A549 (cell line): ENCODE measurements around the gene RPL37.

Experiments
- CTCF ChIP-seq: fragments of >200 bp; sonication (Bioruptor Twin); formaldehyde crosslinking; IDR thresholded peaks from 3 replicates; pipeline ENCODE4 v1.5.1; 2016
- FOSL2 ChIP-seq, 2 experiments: fragments of 450-650 bp in 1 of 2; fragments of >200 bp in 1 of 2; sonication (Bioruptor Twin) in 1 of 2; formaldehyde crosslinking; IDR thresholded peaks; 2 replicates each; pipeline versions ENCODE4 v1.5.0 to v1.6.1; 2016 to 2020; ENCODE audit warnings: mild to moderate bottlenecking in 1 of 2, moderate library complexity in 1 of 2
- HDAC2 ChIP-seq: fragments of 200-600 bp; sonication (generic); IDR thresholded peaks from 2 replicates; pipeline ENCODE4 v1.6.1; 2016
- JUN ChIP-seq, 2 experiments: fragments of >200 bp; sonication (Bioruptor Twin); formaldehyde crosslinking; IDR thresholded peaks; 2 replicates in 1 of 2; 3 replicates in 1 of 2; pipeline ENCODE4 v1.6.1; 2016 to 2017
- MAFK ChIP-seq: fragments of 450-650 bp; IDR thresholded peaks from 2 replicates; pipeline ENCODE4 v1.6.1; 2014; ENCODE audit not compliant: partially characterized antibody
- RFX5 ChIP-seq: fragments of 450-650 bp; IDR thresholded peaks from 2 replicates; pipeline ENCODE4 v1.7.1; 2014; ENCODE audit warnings: antibody characterized with exemption, mild to moderate bottlenecking, moderate library complexity
- ZFP36 ChIP-seq: fragments of 450-650 bp; IDR thresholded peaks from 2 replicates; pipeline ENCODE4 v1.6.1; 2014; ENCODE audit warnings: borderline replicate concordance; ENCODE audit not compliant: partially characterized antibody
- ZSCAN20 ChIP-seq: fragments of 250-450 bp; sonication (Bioruptor Pico); IDR thresholded peaks from 2 replicates; pipeline ENCODE4 v1.8.0; 2022; ENCODE audit warnings: mild to moderate bottlenecking, moderate library complexity
- TF ChIP-seq, protein P1 (sequence below): fragments of >200 bp; sonication (Bioruptor Twin); formaldehyde crosslinking; IDR thresholded peaks from 3 replicates; pipeline ENCODE4 v1.6.1; 2016
- TF ChIP-seq, protein P2 (sequence below): fragments of 250-450 bp; sonication (Bioruptor Pico); IDR thresholded peaks from 2 replicates; pipeline ENCODE4 v1.5.0; 2020; ENCODE audit warnings: low read depth, mild to moderate bottlenecking, moderate library complexity
- TF ChIP-seq, protein P3 (sequence below): fragments of 200-600 bp; sonication (generic); IDR thresholded peaks from 2 replicates; pipeline ENCODE4 v1.6.1; 2016; ENCODE audit warnings: antibody characterized with exemption, mild to moderate bottlenecking, moderate library complexity

- no peak for TF ChIP-seq ZFP36
- no peak for TF ChIP-seq CTCF
- TF ChIP-seq MAFK: no peak
- TF ChIP-seq, protein P1, sequence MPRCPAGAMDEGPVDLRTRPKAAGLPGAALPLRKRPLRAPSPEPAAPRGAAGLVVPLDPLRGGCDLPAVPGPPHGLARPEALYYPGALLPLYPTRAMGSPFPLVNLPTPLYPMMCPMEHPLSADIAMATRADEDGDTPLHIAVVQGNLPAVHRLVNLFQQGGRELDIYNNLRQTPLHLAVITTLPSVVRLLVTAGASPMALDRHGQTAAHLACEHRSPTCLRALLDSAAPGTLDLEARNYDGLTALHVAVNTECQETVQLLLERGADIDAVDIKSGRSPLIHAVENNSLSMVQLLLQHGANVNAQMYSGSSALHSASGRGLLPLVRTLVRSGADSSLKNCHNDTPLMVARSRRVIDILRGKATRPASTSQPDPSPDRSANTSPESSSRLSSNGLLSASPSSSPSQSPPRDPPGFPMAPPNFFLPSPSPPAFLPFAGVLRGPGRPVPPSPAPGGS: no peak
- no peak for TF ChIP-seq RFX5
- no peak for TF ChIP-seq JUN (IDR thresholded peaks at IDR 0.05)
- TF ChIP-seq, protein P2, sequence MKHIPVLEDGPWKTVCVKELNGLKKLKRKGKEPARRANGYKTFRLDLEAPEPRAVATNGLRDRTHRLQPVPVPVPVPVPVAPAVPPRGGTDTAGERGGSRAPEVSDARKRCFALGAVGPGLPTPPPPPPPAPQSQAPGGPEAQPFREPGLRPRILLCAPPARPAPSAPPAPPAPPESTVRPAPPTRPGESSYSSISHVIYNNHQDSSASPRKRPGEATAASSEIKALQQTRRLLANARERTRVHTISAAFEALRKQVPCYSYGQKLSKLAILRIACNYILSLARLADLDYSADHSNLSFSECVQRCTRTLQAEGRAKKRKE (CRISPR knock-in tag): no peak
- TF ChIP-seq ZSCAN20 (CRISPR knock-in tag): no peak
- TF ChIP-seq FOSL2 (IDR thresholded peaks at IDR 0.05): no peak
- no peak for TF ChIP-seq FOSL2 (CRISPR knock-in tag; IDR thresholded peaks at IDR 0.05)
- TF ChIP-seq, protein P3, sequence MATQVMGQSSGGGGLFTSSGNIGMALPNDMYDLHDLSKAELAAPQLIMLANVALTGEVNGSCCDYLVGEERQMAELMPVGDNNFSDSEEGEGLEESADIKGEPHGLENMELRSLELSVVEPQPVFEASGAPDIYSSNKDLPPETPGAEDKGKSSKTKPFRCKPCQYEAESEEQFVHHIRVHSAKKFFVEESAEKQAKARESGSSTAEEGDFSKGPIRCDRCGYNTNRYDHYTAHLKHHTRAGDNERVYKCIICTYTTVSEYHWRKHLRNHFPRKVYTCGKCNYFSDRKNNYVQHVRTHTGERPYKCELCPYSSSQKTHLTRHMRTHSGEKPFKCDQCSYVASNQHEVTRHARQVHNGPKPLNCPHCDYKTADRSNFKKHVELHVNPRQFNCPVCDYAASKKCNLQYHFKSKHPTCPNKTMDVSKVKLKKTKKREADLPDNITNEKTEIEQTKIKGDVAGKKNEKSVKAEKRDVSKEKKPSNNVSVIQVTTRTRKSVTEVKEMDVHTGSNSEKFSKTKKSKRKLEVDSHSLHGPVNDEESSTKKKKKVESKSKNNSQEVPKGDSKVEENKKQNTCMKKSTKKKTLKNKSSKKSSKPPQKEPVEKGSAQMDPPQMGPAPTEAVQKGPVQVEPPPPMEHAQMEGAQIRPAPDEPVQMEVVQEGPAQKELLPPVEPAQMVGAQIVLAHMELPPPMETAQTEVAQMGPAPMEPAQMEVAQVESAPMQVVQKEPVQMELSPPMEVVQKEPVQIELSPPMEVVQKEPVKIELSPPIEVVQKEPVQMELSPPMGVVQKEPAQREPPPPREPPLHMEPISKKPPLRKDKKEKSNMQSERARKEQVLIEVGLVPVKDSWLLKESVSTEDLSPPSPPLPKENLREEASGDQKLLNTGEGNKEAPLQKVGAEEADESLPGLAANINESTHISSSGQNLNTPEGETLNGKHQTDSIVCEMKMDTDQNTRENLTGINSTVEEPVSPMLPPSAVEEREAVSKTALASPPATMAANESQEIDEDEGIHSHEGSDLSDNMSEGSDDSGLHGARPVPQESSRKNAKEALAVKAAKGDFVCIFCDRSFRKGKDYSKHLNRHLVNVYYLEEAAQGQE: no peak
- no peak for TF ChIP-seq HDAC2
Measured at GRCh38 chr5:40775846-40776657, 59.0 kb downstream of the RPL37 start.
